HG03095 (cell line): ENCODE results near the gene PTPRD.
"Not testable (repeated sequence)": the region's sequence is repeated elsewhere in the genome, so short reads cannot be mapped to it uniquely, and the experiment has no call there.

Experiments used
- ATAC-seq: cut with Tn5 transposase; IDR thresholded peaks from one replicate; pipeline ENCODE4 v1.9.1; 2021; ENCODE audit warnings: moderate library complexity; ENCODE audit not compliant: unreplicated experiment

The PTPRD gene

DNA sequence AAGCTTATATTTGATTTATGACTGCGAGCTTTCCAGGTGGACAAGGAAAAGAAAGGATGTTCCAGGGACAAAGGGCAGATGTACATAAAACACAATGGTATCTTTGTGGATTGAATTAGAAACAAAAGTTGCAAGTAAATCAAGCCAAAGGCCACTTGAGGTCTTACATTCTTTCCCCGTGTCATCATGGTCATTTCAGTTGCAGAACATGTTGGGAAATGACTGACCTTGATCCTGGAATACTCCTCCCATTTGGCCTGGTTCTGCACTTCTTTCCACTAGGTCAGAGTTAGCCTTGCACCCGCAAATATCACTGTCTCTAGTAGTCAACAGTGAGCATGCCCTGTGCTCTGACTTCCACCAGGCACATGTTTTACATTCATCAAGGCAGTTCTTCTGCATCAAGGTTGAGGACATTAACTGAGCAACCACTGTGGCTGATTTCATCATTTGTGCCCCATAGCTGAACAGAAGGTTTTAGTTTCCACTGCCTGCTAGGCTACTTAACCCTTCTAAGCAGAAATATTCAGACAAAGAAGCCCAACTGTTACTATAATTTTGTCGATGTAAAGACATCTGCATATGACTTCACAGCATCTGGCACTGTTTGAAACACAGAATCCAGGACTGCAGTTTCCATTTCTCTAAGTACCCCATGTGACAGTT, 1651.5 kb downstream of the PTPRD start:
- ATAC-seq = no peak

DNA sequence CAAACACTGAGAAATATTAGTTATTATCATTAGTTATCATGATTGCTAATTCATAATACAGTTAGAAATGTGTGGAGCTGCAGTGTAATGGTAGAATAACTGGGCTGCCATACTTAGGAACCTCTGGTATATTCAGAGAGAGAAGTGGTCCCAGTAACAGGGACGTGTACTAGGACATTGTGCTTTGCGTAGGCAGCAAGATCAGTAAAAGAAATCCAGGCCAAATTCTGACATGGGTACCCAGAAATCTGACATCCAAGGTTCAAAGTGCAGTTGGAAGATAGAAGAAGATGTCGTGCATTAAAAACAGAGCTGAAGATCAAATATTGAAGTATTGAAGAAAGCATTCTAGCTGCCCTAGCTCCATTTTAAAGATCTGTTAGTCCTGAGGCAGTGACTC, 1652.5 kb downstream of the PTPRD start:
- ATAC-seq = no peak

DNA sequence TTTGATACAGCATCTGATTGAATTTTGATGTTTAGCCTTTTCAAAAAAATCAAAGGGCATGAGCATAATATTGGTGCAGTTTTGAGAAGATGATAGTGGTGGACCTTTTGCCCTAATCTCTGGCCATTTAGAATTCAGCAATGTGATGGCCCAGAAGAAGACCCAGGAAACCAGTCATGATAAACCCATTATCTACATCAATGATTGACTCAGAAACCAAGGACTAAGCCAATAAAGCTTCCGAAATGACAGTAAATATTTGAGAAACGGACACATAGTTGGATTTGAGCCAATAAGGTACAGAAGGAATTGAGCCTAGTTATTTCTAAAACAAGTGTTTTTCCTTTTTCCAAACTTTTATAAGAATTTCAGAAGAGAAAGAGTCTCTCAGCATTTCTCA, 1654.4 kb downstream of the PTPRD start:
- ATAC-seq = no peak

DNA sequence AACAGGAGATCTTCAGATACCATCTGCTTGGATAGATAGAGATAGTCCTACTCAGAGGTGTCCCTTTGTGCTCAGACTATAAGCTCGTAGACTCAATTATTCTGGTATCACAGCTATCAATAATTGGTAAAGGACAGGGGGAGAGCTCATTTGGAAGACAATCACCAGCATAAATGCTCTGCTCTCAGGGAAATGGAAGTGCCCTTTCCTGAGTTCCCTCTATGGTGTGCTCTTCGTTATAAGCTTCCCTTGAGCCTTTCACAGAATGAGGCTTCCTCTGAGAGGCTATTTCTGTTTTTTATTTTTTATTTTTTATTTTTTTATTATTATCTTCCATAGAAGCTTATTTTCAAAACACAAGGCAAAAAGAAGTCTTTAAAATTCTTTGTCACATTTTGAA, 1657.5 kb downstream of the PTPRD start:
- ATAC-seq = no peak

DNA sequence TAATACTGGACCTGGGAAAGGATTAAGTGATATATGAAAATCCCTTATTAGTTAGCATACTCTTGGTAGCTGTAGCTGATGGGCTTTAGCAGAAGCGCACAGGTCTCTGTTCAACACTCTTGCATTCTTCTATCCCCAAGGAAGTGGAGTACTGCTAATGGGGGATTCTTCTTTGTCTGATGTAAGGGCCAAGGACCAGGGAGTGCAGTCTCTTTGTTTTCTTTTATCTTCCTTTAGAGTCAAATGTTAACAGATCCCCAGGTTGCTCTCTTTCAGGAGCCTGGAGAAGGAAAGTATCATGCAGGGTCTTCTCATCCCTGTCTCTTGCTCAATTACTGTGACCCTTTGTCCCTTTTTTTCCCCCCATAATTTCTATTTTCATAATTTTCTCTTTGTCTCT, 1666.3 kb downstream of the PTPRD start:
- no peak for ATAC-seq

DNA sequence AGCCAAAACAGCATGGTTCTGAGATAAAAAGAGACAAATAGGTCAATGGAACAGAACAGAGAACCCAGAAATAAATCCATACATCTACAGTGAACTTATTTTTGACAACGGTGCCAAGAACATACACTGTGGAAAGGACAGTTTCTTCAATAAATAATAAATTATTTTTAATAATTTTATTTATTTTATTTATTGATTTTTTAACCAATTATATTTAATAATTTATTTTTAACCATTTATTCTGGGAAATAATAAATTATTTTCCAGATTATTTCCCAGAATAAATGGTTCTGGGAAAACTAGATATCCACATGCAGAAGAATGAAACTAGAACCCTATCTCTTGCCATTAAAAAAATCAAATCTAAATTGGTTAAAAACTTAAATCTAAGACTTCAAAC, 1669.4 kb downstream of the PTPRD start:
- no peak for ATAC-seq

DNA sequence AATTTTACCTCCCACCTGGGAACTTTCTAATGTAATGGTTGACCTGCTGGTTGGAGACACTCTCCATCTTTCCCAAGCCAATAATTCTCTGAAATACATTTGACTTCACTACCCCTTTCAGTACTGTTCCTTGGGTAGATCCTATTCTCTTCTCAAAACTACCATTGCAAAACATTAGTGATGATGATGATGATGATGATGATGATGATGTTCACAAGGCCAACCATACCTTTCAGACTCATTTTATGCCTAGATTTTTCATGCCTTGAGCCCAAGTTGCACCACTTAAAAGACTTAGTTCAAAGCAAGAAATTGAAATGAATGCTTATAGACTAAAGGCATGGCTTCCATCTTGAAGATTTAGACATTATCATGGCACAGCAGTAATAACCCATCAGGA, 1672.2 kb downstream of the PTPRD start:
- no peak for ATAC-seq

DNA sequence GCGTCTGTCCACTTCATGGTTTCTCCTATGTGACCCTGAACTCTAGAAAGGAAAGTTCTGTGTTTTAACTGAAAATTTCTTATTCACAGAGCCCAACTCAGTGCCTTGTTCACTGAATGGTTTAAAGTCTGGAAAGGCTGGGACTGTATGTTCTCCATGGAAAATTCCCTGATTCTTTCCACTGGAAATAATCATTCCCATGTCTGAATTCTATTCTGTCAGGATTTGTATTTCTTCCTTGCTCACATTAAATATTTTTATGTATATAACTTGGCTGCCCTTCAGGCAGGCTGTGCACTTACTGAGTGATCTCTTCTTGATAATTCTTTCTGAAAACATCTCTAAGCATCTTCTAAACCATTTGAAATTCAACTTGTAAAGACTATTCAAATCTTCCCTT, 1686.3 kb downstream of the PTPRD start:
- no peak for ATAC-seq

DNA sequence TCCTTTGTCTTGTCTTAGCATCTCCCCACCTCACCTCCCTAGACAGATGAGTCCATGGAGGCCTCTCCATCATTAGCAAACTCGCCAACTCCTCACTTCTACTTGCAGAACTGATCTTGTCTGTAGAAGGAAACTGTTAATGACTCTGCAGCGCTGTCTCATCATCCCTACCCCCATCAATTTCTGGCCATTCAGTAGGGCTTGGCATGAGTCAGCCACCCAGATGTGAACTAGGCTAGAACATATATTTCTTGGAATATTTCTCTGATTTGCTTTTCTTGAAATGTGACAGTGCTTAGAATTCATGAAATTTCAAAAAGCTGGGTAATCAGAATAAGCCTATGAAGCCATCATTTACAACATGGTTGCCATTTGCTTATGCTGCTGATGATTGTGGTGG, 1688.2 kb downstream of the PTPRD start:
- ATAC-seq = no peak

DNA sequence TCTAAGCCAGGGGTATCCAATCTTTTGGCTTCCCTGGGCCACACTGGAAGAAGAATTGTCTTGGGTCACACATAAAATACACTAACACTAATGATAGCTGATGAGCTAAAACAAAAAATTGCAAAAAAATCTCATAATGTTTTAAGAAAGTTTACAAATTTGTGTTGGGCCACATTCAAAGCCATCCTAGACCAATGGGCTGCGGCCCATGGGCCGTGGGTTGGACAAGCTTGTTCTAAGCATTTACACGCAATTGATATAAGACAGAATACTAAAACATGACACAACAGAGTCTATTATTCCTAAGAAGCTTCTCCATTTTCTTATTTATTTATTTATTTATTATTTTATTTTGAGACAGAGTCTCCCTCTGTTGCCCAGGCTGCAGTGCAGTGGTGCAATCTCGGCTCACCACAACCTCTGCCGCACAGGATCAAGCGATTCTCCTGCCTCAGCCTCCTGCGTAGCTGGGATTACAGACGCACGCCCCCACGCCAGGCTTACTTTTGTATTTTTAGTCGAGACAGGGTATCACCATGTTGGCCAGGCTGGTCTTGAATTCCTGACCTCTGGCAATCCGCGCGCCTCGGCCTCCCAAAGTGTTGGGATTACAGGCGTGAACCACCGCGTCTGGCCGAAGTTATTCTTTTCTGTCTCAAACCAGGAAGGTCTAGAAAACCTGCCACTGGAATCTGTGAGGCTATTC, 1692.2 kb downstream of the PTPRD start:
- ATAC-seq = not testable (repeated sequence)

DNA sequence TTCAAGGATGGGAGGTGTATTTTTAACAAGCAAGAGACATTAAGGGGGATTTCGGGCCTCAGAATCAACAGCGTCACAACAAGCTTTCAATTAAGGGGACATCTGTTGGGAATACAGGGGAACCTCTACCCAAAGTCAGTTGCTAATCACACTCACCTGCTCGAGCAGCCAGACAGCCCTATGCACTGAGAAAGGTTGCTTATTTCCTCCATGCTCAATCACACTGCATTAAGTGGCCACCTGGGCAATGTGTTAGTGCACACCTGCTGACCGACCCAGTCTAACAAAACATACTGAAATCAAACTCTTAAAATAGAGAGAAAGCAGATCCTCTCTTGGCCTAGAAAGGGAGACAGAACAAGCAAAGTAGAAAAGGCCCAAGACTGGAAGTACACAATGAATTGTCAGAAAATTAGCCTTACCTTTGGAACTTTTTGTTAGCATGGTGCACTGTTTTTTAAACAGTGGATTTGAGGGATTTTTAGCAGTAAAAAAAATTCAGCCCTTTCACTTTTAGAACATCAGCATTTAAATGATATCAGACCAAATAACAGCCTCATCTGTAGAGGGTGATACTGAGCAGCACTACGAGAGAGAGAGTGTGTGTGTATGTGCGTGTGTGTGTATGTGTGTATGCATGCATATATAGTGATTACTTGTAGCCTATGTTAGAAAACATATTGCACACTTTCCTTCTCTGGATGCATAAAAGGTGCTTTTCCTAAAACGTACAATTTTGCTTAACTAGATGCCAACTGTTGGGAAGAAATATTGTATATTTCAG, 1694.7 kb downstream of the PTPRD start:
- no peak for ATAC-seq

DNA sequence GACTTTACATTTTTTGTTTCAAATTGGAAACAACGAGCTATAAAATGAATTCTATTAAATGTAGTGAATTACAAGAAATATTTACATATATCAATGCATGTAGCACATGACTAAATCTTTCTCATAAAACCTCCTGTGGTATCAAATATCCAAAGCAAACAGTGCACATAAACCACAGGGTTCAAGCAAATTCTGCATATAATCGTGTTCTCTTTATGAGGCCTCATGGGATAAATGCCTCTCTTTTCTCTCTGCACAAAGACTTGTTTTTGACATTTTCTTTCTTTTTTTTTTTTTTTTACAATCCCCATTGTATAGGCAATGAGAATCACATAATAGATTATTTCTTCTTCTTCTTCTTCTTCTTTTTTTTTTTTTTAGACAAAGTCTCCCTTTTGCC, 1696.0 kb downstream of the PTPRD start:
- ATAC-seq = no peak

DNA sequence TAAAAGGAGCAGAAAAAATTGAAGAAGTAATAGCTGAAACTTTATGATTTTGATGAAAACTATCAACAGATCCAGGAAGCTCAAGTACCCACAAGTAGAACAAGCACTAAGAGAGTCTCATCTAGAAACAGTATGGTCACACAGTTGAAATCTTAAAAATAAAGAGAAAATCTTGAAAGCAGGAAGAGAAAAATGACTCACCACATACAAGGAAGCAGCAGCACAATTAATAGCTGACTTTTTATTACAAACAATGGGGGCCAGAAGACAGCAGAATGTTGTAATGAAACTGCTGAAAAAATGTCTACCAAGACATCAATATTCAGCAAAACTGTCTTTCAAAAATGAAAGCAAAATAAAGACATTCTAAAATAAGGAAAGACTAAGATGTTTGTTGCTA, 1704.9 kb downstream of the PTPRD start:
- no peak for ATAC-seq

DNA sequence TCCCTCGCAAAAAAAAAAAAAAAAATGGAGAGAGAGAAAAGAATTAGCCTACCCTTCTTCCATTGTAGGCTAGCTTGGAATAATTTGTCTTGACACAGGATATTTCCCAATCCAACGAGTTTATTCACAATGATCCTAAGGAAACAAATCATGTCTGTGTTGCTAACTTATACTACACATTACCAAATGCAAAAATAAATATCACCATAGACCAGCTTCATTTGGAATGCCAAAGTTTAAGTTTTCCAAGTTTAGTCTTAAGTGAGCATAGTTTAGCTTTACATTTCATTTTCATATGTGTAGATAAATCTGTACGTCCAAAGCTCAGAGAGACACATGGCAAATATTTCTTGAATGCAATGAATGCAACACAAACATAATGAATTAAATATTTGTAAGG, 1707.1 kb downstream of the PTPRD start:
- ATAC-seq = no peak

DNA sequence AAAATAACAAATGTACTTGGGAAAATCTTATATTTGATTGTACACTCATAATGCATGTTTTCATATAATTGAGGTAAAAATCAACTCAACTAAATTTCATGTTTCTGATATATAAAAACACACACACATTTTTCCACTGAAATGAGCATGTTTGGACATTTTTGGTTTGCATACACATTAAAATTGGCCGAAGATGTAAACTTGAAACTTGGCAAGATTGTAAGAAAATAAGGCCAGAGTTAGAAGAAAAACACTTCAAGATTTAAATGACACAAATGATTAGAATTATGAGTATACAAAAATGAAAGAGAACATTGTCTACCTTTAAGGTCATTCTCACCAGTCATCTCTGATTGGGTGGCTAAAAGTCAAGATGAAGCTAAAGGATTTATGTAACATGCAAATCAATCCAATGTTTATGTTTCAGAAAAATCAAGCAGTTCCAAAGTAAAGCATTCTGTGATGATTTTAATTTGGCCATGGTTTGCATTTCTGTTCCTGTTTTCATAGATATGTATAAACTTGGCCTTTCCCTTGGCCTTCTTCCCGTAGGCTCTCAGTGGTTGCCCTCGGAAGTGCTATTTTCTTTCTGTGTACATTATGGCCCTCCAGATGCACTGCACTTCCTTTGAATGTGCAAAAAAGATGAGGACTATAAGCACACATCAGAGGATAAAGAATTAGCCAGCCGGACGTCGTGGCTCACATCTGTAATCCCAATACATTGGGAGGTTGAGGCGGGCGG, 1707.9 kb downstream of the PTPRD start:
- ATAC-seq = no peak

DNA sequence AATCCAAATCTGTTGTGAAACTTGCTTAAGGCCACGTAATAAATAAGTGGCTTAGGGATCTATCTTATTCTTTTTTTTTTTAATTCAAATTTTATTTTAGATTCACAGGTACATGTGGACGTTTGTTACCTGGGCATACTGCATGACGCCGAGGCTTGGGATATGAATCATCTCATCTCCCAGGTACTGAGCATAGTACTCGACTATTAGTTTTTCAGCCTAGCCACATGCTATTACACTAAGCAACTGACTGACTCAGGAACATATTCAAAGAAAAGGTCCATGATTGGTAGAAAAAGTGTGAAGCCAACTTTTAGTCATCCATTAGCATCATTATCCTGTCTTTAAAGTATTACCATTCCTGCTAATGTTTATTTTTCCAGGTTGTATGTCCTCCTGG, 1709.7 kb downstream of the PTPRD start:
- ATAC-seq = no peak

DNA sequence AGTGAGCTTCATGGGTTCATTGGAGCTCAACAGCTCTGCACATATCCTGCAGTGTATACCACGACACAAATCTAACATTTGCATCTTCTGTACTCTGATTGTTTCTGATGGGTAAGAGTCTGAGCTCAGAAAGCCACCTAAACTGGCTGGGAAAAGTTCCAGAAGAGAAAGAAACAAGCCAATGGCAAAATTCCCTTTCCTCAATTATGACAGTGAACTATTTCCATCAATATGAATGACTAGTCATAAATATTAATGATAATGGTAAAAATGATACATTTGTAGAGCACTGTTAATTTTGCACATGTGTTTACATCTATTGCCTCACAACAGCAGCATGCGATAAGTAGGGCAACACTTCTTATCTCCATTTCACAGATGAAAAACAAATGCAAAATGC, 1711.7 kb downstream of the PTPRD start:
- ATAC-seq = no peak

DNA sequence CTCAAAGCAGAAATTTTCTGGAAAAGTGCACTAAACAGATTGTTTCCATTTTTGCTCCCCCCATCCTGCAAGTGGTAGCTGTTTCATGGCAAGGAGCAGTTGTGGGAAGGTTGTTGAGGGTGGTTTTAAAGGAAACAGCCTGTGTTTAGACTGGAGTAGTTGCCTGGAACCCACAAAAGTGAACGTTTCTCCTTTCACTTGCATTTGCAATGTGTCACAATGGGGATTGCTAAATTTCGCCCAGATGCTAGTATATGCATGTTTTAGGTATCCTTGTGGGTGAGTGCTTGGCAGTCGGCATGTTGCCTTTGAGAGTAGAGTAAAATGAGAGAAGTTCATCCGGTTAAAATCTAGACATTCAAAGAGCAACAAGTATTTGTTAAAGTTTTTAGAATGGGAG, 1713.3 kb downstream of the PTPRD start:
- no peak for ATAC-seq

DNA sequence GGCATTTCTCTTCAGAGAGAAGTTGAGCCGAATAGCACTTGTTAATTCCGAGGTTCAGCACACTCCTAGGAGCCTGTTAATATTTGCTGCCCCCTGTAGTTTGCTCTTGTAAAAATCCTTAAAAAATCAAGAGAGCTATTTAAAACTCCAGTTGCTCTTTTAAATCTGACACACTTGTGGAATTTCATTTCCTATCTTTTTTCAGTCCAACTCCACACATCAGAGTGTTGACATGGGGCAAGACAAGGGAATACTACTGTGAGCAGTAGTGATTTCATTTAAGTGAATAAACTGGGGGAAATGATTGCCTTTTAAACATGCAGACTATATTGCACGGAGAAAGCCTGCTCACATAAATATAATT, 1717.0 kb downstream of the PTPRD start:
- no peak for ATAC-seq

DNA sequence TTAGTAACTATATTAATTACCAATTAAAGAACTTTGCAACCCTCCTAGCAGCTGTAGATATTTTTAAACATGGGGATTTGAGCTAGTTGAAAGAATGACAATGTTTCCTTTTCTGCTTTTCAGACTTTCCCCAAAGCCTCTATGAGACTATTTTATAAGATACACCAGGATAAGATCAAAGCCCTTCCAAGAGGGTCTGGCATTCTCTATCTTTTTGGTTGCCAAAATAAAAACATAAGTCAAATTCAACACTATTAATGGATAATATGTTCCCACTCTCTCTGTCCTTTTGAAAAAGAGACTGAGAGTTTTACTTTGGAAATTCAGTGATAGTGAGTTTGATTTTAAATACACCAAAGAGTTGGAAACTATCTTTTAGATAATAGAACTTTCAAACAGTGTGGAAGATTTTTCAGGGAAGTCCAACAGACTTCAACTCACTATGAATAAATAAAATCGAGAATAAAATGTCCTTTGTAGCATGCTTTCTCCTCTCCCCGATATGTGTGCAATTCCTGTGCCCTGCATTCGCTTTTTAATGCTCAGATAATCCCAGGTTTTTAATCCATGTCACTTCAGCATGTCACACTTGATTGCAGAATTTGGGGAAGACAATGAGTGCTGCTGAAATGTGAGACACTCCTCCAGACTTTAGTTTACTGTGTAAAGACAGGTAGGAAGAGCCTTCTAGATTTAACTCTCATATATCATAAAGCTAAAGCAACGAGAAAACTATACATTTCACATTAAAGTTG, 1717.5 kb downstream of the PTPRD start:
- no peak for ATAC-seq

DNA sequence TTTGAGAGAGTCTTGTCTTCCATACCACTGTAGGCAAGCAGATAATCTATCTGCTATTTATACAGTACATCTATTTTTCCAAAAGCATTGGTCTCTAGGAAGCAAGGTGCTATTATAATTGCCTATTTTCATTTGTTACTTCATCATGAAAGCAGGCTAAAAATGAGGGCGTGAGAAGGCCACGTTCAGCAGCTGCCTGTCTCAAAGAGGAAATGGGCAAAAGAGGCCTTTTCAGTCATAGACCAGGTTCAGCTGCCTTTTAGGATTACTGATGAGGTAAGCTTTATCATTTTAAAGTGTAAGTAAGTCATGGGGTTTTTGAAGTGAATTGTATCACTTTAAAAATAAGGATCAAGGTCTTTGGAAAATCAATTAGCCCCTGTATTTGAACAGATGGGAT, 1722.1 kb downstream of the PTPRD start:
- no peak for ATAC-seq
